NCI-H1092 treated with DMSO at 0.1 percent for 48 hours (cell line): ENCODE measurements around the gene ADGRD2.

Source experiments
- DNase-seq: peaks from one replicate; lab custom pipeline; 2025; lab: John Stamatoyannopoulos, UW

ADGRD2 gene

DNA sequence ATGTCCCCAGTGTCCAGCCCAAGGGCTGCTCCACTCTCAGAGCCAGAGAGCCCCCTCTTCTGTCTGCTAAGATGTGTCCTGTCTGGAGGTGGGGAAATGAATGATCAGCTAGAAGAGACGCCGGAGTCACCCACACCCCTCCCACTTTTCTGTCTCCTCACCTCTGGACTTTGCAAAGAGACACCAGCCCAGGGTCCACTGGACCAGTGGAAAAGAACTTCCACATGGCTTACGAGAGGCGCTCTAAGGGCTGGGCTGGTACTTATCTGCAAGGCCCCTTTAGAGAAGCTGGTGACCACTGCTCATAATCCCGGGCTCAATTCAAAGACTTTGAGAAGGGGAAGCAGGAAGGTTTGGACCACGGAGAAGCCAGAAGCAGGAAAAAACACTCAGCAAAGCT, 47.8 kb downstream of the ADGRD2 start:
- no peak for DNase-seq

- no peak for DNase-seq
Measured at GRCh38 chr9:124498499-124499146, 48.4 kb downstream of the ADGRD2 start.

DNA sequence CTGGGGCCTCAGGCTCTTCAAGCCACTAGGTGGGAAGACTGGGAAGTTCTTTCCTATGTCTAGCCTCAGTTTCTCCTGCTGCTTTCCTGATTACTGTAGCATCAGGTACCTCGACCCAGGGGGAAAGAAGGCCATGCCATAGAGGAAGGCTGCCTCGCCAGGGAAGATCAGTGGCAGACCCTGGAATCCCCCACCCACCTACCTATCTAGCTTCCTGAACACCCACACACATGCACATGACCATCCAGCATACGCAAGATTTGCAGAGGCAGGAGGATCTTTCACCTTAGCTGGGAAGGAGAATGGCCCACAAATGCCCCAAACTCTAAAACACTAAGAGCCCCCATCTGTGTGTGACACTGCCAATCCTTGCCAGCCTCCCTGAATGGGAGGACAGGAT, 49.0 kb downstream of the ADGRD2 start:
- no peak for DNase-seq

DNA sequence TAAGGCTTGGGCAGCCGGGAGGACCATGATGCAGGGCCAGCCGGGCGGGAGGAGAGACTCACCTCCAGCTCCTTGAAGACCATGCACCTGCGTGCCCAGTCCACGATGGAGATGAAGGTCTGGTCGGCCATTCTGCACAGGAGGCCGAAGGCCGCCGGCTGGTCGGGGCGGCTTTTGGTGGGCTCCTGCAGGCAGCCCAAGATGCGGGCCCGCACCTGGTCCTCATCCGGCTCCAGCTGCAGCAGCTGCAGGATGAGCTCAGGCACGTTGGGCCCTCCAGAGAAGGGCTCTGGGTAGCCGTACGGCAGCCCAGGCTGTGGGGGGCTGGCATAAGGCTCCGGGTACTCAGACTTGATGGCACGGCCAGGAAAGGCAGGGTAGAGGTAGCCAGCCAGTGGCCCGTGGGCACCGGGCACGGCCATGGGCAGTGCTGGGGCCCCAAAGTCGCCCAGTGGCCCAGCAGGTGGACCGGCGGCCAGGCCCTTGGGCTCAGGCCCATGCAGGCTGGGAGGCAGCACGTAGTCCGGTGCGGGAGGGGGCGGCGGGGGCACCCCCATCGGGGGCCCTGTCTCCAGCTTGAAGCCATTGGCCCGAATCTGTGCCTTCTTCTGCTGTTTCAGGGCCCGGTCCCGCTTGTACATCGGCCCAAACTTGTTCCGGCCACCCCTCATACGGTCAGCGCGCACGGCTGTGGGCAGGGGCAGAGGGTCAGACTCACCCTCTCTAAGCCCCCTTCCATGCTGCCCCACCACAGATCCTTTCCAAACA, 50.0 kb downstream of the ADGRD2 start:
- DNase-seq: no peak

DNA sequence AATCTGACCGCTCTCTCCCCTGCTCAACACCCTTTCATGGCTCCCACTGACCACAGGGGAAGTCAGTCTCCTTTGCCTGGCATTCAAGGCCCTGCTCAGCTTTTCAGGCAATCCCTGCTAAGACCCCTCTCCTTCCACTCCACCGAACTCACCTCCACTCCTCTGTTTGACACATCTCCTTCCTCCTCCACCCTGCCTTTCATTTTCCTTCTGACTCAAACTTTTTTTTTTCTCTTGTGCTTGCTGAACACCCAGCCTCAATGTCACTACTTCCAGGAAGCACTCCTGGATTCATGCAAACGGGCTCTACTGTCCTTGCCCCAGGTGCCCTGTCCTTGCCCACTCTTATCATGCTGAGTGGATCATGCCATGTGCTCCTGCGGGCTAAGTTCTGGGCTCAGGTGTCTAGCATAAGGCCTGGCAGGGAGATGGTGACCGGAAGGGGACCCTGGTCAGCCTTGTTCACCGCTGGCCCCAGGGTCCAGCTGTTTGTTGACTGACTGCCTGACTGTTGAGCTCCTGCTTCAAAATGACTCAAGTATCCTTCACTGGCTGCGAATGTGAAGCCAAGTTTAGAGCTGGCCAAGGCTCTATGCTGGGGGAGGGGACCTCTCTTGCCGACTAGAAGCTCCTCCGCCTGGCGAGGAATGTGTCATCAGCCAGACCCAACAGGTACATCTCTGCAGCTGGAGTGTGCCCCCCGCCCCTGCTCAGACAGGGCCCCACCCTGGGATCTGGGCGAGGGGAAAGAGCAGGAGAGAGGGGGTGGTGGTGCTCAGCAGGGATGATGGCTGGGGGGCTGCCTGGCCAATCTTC, 50.8 kb downstream of the ADGRD2 start:
- no peak for DNase-seq

GRCh38 chr9:124501771-124502320, 51.6 kb downstream of the ADGRD2 start:
- DNase-seq: no peak

DNA sequence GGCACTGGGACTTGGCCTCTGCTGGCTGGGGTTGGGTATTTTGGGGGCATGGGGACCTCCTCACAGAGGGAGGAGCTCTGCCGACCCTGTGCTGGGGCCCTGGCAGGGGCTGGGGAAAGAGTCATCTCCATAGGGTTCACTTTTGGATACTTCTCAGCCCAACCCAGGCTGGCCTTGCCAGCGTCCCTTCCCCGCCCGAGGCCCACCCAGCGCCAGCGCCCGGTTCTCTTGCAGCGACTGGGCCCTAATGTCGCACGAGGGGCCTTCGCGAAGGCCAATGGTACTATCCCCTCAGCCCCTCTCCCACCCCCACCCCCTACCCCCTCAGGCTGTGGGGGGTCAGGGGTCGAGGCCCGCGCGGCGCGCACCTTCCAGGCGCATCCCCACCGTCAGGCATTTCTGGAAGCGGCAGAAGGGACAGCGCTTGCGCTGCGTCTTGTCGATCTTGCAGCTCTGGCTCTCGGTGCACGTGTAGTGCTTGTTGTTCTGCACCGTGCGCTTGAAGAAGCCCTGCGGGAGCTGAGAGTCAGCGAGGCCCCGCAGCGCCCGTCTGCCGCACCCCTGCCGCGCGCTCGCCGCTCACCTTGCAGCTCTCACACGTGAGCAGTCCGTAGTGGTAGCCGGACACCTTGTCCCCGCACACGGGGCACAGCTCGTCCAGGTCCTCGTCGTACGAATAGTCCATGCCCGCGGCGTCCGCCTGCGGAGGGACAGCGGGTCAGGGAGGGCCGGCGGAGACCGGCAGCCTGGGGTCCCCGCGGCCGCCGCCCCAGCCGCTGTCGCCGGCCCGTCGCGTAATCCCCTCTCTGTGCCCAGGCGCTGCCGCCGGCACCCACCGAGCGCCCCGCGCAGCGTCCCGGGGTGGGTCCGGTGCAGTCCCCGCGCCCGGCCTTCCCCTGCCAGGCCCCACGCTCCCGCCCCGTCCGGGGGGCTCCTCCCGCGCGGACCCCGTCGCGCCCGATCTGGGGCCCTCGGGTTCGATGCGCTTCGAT, 52.8 kb downstream of the ADGRD2 start:
- peak; percentile 12 for DNase-seq

DNA sequence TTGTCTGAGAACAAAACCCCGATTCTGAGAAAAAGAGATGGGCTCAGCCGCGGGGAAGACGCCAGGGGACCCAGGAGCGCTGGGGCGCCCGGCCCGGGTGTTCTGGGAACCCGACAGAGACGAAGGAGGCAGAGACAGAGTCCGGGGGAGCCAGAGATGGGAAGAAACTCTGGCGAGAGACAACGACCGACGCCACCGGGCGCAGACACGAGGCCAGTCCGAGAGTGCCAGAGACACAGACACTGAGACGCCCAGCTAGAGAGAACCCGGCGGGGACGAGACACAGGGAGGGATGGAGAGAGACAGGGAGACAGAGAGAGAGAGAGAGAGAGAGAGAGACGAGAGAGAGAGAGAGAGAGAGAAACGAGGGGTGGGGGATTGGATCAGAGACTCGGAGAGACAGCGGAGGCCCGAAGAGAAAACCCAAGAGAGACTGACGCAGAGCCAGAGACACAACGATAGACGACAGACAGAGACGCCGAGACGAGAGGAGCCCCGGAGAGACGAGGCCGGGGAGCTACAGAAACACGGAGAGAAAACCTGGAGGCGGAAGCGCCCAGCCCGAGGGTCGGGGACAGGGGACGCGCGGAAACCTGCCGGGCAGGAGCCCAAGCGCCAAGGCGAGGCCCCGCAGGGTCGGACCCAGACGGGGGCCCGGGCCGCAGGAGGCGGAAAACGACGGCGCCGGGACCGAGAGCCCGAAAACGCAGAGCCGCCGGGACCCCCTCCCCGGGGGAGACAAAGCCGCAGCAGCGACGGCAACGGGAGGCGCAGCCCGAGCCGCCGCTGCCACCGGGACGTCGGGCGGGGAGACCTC, 53.7 kb downstream of the ADGRD2 start:
- DNase-seq: no peak

GRCh38 chr9:124504530-124505005, 54.3 kb downstream of the ADGRD2 start:
- DNase-seq: no peak

- DNase-seq: no peak
Measured at GRCh38 chr9:124505006-124505900, 55.0 kb downstream of the ADGRD2 start.

- DNase-seq: no peak
Measured at GRCh38 chr9:124505901-124506346, 55.7 kb downstream of the ADGRD2 start.

DNA sequence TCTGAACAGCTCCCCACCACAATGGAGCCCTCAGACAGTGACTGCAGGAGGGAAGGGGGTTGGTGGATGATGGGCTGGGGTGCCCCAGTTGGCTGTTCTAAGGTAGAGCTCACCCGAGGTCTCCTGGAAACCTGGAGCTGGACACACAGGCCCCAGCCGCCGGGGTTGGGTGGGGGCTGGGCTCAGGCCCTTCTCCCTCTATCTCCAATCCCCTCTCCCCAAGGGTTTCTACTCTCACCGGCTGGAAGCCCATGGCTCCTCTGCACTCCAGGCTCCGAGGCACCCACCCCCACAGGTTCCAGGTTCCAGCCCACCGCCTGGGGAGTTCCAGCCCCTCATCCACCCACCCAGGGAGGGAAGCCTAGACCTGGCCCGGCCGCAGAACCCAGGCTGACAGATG, 56.2 kb downstream of the ADGRD2 start:
- no peak for DNase-seq

GRCh38 chr9:124506931-124507879, 57.0 kb downstream of the ADGRD2 start, which contains the start of gene NR5A1:
Gene NR5A1 (minus strand): TSS chr9:124507399. CDS start chr9:124503395, 4,004 bp downstream.
- no peak for DNase-seq

GRCh38 chr9:124507880-124508423, 57.7 kb downstream of the ADGRD2 start:
- DNase-seq: no peak

GRCh38 chr9:124510650-124511425, 60.6 kb downstream of the ADGRD2 start:
- DNase-seq: no peak

DNA sequence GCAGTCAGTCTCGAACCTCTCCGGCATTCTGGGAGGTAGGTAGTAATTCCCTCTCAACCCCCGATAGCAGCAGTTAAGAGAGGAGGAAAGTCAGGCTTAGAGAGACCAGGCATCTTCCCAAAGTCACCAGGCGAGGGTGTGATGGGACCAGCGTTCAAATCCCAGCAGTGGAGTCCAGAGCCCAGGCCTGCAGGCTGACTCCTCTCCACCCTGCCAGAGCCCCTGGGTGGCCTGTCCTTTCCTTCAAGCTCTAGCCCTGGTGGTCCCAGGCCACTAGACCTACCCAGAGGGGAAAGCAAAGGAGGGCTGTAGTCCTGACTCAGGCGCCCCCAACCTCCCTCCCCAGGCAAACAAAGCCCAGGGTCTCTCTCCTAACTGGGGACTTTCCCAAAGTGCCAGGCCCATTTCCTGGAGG, 61.2 kb downstream of the ADGRD2 start:
- DNase-seq: no peak
